EL (cell line): ENCODE data around the gene IKBKE.

Source experiments
- DNase-seq: peaks from one replicate; pipeline ENCODE4 v3.0.0-alpha.2; 2016

The IKBKE gene

DNA sequence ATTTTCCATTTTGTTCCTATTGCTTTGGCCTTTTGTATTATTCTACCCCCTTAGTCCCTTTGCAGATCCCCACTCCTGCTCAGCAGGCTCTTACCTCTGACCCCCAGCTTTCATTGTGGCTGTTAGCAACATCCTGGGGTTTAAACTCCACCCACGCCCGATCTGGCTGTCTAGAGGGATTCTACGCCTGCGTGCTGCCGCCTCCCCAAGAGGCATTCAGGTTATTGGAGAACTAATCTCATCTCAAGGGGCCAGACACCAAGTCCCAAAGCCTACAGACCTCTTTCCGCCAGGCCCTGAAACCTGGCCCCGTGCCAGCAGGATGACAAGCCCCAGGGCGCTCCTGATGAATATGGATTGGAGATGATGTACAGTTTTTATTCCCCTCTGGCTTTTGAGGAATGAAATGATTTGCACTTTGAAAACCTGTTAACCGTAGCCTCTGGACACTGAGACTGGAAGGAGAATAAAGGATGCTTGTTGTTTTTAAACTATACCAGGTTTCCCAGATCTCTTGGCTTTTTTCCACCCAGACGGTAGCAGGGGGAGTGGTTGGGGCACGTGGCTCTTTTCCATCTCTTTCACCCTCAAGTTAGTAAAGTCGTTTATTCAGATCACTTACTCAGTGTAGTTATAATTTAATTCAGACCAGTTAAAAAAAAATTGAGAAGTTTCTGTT lies 14.5 kb upstream of the IKBKE start:
- no peak for DNase-seq

DNA sequence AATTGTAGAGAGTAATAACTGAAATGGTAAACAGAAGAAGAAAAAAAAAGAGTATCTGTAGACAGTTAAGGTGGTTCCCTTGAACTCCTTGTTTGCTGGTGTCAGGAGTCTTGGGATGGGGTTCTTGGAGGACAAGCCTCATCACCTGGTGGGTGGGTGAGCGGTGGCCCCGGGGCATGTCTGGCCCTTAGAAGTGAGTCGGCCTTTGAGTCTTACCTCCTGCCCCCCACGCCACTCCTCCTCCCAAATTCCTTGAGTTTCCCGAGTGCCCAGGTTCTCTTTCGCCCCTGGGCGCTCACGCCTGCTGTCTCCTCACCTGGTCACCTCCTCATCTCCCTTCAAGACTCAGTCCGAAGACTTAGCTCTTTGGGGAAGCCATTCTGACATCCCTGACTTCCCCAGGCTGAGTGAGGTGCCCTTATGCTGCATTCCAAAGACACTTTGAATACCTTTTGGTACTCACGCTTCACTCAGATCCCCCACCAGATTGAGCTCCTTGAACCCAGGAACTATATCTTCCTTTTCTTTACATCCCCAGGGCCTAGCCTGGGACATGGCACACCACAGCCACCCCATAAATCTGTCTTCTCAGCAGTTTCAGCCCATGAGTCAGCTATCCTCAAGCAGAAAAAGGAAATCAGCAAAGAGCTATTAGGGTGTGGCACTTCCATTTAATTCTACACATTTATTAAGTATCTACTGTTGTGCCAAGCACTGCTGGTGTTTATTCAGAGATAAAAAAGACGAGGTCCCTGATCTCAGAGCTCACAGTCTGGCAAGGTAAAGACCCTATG lies 13.5 kb upstream of the IKBKE start:
- DNase-seq = peak; percentile 81

DNA sequence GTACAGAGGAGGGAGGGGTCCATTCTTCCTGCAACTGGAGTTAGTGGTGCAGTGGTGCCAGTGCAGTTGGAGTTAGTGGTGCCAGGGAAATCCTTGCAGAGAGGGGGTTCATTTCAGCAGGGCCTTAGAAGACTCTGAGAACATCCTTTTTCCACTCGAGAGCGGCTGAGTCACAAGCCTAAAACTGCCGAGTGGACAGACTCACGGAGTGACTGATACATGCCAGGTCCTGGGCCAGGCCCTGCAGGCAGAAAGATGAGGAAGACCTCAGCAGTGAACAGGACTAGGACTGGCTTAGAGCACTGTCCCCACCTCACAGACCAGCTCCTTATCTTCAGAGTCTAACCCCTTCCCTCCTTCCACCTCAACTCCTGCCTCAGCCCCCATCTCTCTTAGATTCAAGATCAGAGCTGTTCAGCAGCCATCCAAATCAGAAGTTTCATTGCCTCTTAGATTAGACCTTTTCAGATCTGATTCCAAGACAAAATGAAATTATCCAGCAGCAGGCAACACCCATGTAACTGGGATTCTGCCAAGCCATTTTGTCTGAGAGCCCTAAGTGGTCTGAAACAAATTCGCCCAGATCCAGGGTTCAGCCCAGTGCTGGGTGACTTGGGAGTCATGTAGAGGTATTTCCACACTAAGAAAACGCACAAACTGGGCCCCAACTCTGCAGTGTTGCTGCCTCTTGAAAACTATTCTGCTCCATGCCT lies 12.7 kb upstream of the IKBKE start:
- peak; percentile 49 for DNase-seq

DNA sequence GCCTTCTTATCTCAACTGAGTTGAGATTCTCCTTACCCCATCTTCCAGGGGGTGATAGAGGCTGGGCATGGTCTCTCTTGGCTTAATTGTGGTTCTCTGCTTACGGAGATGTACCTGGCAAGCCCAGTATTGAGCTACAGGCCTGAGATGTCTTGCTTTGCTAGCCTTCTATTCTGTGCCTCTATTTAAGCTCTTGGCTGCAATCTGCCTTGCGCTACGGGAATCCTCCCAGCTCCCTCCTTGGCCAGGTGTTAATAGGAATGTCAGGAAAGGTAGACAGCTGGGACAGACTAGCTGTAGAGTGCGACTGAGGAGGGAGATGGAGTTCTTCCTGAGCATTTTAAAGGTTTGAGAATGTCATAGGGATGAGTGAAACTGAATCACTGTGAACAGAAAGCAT lies 10.6 kb upstream of the IKBKE start:
- no peak for DNase-seq

DNA sequence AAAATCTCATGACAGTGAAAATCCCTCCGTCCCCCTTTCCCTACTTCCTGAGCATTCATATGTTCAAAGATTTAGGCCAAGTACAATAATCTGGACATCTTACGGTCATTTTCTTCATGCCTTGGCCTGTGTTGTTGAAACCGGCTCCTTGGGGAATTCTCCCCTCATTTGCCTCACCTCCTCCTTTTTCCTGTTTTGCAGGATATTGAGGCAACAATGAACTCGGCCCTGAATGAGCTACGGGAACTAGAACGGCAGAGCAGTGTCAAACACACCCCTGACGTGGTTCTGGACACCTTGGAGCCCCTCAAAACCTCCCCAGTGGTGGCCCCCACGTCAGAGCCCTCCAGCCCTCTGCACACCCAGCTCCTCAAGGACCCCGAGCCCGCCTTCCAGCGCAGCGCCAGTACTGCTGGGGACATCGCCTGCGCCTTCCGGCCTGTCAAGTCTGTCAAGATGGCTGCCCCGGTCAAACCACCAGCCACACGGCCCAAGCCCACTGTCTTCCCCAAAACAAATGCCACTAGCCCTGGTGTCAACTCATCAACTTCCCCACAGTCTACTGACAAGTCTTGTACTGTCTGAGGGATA lies 9.3 kb upstream of the IKBKE start:
- no peak for DNase-seq

DNA sequence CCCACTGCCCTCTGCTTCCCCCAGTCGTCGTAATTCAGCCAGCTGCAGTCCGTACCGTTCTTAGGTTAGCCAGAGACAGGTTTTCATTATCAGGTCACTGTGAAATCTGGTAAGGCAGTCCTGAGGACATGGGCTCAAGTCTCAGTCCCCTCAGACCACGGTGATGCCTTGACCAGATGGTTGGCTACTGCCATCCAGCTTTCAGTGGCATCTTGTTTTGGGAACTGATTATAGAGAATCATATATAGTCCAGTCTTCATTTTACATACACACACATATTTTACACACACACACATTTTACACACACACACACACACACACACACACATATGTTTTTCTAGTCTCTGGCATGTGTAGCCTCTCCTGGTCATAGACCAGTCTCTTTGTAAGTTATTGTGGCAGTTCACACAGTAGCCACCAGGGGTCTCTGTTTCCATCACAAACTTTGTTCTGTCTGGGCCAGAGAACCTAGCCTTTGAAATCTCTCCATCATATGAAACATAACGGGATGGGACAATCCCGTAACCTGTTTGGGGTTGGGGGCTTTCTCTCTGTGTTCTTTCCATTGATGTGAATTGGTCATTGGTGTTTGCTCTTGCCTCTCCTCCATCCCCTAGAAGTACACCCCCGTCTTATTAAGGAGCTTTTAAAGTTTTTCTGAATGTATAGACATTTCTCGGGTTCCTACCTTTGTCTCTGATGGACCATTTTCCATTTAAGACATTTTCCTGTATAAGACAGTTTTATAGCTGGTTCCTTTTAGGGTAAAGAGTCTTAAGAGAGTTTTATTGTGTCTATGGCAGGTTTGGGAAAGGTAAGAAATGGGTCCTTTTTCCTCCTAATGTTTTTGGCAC lies 8.4 kb upstream of the IKBKE start:
- peak; percentile 73 for DNase-seq

DNA sequence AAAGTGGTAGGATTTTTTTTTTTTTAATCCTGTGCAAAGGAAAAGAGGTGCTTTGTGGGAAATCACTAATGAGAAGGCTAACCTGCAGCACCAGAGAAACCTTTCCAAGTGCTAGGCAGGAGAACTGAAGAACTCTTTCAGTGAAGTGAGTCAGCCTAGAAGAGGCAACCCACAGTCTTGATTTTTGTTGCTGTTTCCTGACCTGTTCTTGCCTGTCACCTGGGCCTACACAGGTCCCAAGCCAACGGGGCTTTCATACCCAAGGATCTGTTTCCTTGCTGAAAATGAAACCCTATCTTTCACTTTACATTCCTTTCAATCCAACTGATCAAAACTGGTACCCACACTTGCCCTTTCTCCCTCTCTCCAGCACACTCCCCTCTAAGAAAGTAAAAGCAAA lies 7.1 kb upstream of the IKBKE start:
- DNase-seq = no peak

DNA sequence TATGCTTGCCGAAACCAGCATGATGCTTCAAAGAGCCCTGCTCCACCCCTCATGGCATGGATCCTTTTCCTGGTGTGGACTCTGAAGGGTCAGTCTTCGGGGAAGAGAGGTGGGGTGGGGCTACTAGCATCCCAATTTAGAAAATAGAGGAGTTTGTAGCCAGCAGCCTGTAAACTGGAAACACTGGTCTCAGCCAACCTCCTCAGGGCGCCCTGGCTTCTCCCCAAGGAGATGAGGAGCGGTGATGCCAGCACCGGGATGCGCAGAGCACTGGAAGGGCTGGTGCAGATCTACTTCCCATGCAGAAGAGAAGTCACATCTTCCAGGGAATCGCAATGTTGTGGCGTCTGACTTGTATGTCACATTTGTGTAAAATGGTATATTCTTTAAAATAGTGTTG lies 6.4 kb upstream of the IKBKE start:
- no peak for DNase-seq

DNA sequence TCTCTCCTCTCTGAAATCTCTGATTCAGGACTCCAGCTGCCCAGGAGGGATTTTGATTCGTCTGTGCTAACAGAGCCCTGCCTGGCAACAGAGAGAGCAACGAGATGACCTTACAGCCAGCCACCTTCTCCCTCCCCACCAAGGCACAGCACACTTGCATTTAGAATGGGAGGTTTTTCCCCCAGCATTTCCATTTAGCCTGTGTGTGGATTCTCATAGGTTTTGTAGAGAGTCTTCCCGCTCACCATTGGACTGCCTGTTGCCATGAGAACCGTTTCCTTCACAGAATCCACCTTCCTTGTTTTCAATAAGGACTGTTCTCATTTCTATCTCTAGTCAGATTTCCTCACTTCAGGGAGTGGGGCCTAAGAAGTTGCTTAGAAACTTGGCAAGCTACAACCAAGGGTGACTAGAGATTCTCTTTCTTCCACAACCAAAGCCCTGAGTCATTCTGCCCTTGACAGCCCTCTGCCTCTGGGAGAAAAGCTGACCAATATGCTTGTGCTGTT lies 5.8 kb upstream of the IKBKE start:
- DNase-seq = peak; percentile 79

DNA sequence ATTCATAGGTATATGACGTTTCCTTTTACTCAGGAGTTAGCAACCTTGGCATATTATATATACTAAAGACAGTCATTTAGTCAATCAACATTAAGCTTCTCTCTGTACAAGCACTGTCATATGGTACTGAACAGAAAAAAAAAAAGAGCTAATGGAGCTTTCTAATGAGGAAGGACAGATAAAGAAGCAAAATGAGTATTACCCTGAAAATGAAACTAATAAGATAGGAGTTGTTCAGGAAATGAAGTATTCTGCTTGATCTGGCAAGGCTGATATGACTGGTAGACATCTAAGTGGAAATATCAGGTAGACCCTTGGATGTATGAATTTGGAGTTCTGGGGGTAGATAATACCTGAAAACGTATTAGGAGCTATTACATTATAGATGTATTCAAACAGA lies 4.3 kb upstream of the IKBKE start:
- no peak for DNase-seq

DNA sequence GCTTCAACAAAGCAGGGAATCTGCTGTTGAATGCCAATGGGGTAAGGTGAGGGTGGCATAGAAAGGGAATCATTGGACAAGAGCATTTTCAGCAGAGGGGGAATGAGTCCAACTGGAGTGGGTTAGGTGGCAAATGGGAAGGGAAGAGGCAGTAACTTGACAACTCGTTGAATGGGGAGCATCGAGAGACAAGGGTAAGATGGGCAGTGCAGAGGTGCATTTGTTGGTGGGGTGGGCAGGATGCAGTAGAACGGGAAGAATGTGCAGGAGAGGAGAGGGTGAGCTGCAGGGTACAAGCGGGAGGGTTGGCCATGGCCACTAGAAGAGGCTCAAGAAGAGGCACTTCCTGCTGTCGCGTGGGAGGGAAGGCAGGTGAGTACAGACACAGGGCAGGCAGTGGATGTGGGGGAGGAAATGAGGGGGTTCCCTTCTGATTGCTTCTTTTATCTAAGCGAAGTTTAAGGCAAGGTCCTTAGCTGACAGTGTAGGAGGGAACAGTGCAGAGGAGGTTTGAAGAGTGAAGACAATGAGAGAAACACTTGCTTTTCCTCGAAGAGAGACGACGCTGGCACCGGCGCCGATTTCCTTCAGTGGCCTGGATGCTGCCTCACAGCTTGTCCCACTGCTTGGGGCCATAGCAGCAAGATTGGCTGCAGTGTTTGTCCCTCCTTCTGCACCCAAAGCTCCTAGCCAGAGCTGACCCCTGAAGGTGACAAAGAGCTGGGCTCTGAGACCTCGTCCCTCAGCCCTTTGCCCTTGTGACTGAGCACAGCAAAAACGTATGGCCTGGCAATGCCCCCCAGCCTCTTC lies 3.2 kb upstream of the IKBKE start:
- DNase-seq = no peak

DNA sequence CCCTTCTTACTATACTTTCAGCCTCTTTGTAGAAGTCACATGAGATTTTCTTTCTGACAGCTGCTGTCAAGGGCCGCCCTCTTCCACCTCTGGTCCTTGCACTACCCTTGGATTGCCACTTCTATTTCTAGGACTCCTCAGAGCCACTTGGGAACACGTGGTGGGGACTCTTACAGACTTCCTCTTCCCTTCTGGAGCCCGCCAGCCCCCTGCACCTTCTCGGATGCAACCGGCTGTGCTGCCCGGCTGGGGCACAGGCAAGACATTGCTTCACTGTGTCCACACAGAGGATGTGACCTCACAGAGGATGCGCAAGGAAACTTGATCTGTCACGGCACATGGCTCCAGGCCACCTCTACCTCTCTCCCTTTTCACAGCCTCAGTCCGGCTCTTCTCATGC lies 2.4 kb upstream of the IKBKE start:
- DNase-seq = peak; percentile 32

DNA sequence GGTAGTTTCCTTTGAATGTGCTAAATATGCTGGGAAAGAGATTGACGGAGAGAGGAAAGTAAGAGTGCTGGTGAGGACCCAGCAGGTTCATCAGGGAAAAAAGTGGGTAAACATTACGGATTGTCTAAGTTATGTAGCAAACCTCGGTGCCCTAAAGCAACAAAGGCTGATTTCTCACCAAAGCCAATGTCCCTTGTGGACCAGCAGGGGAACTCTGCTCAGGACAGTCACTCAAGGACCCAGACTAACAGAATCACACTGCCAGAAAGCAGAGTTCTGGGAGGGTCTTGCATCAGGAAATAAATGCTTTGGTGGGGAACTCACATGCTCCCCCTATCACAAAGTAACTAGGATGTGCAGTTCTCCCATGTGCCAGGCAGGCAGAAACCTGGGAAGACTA lies 1.7 kb upstream of the IKBKE start:
- no peak for DNase-seq

DNA sequence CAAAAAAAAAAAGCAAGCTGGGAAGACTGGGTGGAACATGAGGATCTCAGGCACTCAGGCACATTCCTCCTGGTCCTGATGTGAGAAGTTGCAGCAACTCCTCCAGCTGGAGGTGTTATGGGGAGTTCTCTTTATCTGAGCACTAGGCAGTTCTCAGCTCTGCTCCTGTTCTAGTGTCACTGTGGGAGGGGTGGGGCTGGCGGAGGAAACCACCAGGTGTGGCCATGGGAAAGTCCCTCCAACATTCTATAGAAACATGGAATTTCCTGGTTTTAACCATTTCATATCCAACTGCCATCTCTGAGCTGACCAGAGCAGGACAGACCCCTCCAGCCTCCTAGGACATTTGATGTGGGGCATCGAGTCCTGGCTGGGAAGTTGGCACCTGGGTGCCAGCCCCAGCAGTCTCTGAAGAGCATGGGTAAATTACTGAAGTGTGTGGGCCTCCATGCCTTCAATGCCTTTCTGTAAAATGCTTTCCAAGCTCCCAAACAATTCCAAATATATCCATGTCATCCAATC lies 804 bp upstream of the IKBKE start:
- no peak for DNase-seq

DNA sequence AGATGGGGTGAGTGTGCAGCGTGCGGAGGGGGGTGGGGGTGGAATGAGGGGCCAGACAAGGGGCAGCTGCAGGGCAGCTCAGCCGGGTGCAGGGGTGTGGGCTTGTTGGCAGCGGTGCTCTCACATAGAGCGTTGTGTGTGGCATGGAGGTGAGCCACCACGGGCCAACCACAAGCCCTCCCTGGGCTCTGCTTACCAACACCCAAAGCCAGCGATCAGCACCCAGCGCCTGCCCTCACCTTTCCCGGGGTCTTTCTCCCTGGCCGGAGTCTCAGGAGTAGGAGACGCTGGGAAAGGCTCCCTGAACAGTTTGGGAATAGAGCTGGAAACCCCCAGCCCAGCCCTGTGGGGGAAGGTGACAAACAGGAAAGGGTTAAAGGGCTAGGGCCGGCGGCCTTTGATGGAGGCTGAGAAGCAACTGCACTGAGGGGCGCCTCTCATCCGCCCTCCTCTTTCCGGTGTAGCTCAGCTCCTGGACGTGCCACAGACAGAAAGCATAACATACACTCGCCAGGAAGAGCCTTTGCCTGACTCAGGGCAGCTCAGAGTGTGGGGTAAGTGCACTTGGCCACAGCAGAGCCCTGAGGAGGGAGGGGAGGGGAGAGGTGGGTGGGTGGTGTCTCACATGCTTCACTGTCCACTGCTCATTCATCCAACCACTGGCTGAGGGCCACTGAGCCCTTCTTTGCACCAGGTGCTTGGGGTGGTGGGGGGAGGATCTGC lies 577 bp downstream of the IKBKE start:
- DNase-seq = peak; percentile 85

DNA sequence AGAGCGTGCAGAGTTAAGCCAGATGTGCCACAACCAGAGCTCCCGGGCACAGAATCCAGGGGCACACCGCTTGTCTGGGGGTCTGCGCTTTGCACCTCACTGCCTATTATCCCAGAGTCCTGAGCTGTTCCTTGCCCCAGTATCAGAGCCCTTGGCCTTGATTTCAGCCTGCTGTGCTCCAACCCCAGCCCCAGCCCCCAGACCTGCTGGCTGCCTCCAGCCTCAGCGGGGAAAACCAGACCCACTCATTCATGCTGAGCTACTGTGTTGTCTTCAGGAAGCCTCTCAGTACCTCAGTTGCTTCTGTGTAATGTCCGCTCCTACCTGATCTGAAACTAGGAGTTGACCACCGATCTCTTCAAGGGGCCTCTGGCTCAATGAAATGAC lies 1.1 kb downstream of the IKBKE start:
- no peak for DNase-seq

DNA sequence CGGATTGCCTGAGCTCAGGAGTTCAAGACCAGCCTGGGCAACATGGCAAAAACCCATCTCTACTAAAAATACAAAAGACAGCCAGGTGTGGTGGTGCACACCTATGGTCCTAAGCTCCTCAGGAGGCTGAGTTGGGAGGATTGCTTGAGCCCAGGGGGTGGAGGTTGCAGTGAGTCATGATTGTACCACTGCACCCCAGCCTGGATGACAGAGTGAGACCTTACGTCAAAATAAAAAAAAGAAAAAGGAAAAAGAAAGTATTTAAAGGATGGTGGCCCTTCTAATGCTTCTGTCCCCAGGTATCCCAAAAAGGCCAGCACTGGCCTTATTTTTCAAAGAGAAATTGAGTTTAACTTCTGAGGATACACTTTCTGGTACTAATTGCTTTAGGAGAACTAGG lies 1.7 kb downstream of the IKBKE start:
- peak; percentile 24 for DNase-seq

DNA sequence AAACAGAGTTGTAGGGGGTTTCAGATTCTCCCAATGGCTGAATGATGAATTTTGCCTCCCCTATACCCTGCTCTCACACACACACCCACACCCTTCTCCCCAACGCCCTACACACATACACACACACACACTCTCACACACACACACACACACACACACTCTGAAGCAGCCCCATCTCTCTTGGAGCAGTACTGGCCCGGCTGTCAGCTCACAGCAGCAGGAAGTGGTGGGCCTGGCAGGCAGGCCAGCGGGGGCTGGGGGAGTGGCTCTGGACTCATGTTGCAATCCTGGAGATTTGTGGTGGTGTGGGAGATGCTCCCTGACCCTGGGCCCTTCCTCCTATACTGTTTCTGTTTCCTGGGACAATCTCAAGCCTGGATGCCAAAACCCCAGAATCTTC lies 2.2 kb downstream of the IKBKE start:
- peak; percentile 92 for DNase-seq

DNA sequence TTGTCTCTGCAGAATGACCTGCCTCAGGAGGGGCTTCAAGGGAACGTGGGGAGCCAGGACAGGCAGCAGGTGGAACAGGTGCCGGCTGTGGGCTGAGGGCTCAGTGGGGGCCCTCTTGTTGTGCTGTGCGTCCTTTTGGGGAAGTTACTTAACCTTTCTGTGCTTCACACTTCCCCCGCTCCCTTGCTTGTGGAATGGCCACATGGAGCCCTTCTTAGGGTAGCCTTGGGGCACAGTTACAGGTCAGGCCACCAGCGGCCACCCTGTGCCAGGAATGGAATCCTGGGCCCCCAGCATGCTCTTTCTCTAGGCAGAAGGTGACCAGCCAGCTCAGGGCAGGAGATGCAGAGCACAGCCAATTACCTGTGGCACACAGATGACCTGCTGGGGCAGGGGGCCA lies 2.6 kb downstream of the IKBKE start:
- DNase-seq = no peak

DNA sequence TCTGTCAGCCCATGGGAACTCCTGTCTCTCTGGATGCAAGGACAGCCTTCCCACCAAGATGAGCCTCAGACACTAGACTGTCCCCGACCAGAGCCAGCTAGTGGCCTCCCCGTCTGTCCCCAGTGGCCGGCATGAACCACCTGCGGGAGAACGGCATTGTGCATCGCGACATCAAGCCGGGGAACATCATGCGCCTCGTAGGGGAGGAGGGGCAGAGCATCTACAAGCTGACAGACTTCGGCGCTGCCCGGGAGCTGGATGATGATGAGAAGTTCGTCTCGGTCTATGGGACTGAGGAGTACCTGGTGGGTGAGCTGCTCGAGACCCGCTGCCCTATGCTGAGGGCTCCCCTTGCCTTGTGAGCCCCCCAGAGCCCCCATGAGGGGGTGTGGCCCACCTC lies 5.8 kb downstream of the IKBKE start:
- DNase-seq = no peak

DNA sequence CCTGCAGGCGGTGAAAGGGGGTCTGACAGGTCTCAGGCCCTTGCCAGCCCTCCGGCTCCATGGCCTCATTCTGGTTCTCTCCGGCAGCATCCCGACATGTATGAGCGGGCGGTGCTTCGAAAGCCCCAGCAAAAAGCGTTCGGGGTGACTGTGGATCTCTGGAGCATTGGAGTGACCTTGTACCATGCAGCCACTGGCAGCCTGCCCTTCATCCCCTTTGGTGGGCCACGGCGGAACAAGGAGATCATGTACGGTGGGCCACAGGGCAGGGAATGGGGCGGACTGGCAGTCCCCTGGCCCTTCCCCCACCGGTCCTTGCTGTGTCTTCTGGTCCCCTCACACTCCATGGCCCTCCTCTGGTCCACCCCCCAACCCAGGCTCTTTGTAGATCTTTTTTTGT lies 6.3 kb downstream of the IKBKE start:
- no peak for DNase-seq
